Measurements from ENCODE around the gene SURF2.

DNA sequence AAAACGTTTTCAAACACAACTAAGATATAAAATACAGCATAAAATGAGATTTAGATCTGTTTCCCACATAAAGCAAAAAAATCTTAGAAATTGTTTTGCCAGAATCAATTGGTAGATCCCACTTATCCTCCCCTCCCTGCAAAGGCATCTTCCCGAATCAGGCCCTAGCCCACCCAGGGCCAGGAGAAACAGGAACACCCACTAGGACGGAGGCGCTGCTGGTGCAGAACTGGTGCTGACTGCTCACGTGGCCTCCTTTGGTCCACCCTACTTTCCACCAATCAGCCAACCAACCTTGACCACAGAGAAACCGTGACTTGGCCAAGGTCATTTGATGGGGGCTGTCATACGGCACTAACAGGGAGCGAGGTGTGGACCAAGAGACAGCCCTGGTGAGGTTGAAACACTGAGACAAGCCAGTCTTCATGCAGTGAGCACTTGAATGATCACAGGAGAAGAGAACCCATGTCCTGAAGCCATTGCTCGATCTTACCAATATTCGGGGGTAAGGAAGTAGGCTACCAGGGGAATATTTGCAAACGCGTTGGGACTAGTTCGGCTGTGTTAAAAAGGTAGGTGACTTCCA is 5.2 kb downstream of the SURF2 start:
- TF ChIP-seq EP300 (IDR thresholded peaks at IDR 0.05; ENCODE audit: borderline replicate concordance) (no peak), YY1 (IDR thresholded peaks at IDR 0.05; ENCODE audit: low read depth) (no peak), TEAD4 (IDR thresholded peaks at IDR 0.05) (no peak), USF1 (IDR thresholded peaks at IDR 0.05) (no peak), REST (IDR thresholded peaks at IDR 0.05; ENCODE audit: low read depth) (no peak), FOXM1 (IDR thresholded peaks at IDR 0.05; ENCODE audit: borderline replicate concordance, low read depth) (no peak), EGR1 (IDR thresholded peaks at IDR 0.05) (no peak), TCF12 (IDR thresholded peaks at IDR 0.05; ENCODE audit: low read depth) (no peak), TAF1 (IDR thresholded peaks at IDR 0.05; ENCODE audit: low read depth) (no peak)
- TF ChIP-seq, protein P1, sequence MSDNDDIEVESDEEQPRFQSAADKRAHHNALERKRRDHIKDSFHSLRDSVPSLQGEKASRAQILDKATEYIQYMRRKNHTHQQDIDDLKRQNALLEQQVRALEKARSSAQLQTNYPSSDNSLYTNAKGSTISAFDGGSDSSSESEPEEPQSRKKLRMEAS (IDR thresholded peaks at IDR 0.05): no peak

Measured in Ishikawa (cell line).